GM21423 (cell line): ENCODE measurements around the gene HSDL2.
"Not testable (repeated sequence)": the region's sequence is repeated elsewhere in the genome, so short reads cannot be mapped to it uniquely, and the experiment has no call there.

Experiments
- ATAC-seq: cut with Tn5 transposase; IDR thresholded peaks from one replicate; pipeline ENCODE4 v1.9.1; 2021; ENCODE audit warnings: mild to moderate bottlenecking, moderate library complexity; ENCODE audit not compliant: unreplicated experiment

Gene HSDL2

DNA sequence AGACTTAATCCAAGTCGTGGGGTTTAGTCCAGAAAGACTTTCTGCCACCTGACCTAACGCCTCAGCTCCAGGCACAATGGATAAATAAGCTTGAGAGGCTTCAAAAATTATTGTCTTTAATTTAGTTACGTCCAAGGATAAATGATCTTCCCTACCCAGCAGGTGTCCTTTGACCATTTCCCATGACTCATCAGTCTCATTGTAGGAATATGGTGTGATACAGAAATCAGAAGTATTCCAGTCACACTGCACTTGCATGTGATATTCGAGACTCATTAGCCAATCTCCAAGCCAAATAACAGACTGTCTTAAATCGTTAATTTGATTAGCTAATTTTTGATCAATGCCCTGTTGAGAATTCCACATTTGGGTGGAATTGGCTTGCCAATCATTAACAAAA lies 13.2 kb downstream of the HSDL2 start:
- ATAC-seq, result not testable (repeated sequence)

DNA sequence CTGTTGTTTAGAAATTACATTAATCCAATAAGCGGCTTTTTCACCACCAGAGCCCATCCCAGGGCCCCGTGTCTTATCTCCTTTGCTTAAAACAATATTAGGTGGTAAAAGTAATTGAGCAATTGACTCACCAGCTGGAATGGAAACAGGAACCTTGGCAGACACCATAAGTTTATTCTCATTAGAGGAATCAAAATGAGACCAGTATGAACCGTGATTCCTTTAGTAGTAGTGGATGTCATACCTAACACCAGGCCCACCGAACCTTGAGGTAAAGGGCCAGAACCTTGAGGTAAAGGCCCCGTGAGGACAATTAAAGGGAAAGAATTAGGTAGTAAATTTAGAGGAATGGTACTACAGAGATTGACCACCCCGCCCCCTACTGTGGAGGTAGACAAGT lies 16.5 kb downstream of the HSDL2 start:
- no peak for ATAC-seq

GRCh38 chr9:112396872-112397271 lies 17.0 kb downstream of the HSDL2 start:
- no peak for ATAC-seq

DNA sequence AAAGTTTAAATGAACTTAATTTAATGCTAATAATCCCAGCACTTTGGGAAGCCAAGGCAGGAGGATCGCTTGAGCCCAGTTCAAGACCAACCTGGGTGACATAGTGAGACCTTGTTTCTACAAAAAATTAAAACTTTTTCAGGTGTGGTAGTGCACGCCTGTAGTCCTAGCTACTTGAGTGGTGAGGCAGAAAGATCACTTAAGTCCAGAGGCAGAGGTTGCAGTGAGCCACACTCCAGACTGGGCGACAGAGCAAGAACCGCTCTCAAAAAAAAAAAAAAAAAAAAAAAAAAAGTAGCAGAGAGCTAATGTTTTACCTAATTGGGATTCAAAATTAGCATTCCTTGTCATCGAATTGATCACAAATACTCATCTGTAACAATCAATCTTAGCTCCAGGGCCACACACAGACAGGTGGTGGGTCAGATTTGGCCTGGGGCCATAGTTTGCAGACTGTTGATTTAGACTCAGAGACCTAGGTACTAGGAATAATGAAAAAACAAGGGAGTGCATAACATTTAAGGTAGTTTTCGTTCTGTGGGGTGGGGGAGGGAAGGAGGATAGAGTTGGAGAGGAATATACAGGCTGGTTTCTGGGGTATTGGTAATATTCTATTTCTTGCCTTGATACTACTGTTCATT lies 21.4 kb downstream of the HSDL2 start:
- no peak for ATAC-seq

DNA sequence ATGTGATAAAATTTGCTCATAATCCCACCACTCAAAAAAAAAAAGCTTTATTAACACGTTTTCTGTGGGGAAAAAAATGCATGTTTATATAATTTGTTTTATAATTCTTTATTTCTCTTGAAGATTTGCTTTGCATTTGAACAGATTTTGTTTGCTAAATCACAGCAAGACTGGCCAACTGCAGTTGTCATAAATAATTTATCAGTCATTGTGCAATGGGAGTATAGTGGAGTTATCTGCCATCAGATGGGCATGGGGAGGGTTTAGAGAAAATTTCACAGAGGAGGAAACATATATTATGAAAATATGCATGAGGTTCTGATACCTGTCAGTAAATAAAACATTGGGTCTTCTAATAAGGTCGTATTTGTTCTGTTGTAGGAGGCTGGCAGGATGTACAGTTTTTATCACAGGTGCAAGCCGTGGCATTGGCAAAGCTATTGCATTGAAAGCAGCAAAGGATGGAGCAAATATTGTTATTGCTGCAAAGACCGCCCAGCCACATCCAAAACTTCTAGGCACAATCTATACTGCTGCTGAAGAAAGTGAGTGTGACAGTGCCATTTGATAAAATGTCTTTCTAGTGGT lies 23.8 kb downstream of the HSDL2 start:
- ATAC-seq, result no peak

GRCh38 chr9:112404508-112404932 lies 24.6 kb downstream of the HSDL2 start:
- ATAC-seq, result no peak

- no peak for ATAC-seq
These were observed 28.4 kb downstream of the HSDL2 start for GRCh38 chr9:112408275-112408674.

GRCh38 chr9:112408819-112409218 lies 28.9 kb downstream of the HSDL2 start:
- ATAC-seq, result no peak

DNA sequence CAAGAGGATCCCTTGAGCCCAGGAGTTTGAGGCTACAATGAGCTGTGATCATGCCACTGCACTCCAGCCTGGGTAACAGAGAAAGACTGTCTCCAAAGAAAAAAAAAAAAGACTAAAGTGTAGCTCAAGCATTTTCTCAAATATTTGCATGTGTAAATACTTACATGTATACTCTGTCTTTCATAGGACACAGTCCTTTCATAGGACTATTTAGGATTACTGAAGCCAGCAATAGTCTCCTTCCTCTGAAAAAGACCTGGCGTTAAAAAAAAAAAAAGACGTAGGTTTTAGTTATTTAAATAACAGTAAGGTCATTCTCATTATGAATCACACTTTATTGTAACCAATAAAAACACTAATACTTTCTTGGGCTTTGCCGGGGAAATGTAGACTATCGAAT lies 29.9 kb downstream of the HSDL2 start:
- ATAC-seq, result no peak

DNA sequence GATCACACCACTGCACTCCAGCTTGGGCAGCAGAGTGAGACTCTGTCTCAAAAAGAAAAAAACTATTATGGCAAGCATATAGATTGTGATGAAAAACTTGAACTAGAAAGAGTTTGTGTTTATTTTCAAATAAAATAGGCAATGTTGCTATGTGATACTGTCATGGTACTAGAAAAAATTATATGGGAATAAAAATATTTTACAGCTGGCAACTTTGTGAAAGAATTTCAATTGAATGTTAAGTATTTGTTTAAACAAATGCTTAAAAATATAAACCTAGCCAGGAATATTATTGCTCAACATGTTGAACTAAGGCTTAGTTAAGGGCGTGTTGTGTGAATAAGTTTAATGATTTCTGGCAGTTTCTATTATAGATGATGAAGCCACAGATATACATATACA lies 31.7 kb downstream of the HSDL2 start:
- ATAC-seq, result no peak

DNA sequence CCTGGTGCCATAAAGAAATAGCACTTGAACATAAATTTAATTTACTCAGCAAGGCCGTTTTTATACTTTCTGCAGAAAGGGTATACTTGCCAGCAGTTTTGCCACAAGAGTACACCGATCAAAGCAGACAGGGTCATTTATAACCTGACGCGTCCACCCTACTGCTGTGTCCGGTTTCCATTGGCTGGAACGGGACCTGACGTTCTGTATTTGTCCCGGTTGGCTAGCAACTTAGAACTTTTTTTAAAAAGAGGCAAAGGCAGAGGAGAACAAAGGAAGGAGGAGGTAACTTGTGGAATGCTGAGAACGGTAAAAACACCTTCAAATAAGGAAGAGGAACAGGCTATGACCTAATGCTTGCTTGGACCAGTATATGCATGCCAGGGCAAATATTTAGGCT lies 33.8 kb downstream of the HSDL2 start:
- not testable (repeated sequence) for ATAC-seq

GRCh38 chr9:112420208-112420607 lies 40.3 kb downstream of the HSDL2 start:
- ATAC-seq, result no peak

- ATAC-seq, result no peak
These were observed 41.9 kb downstream of the HSDL2 start for GRCh38 chr9:112421771-112422222.

DNA sequence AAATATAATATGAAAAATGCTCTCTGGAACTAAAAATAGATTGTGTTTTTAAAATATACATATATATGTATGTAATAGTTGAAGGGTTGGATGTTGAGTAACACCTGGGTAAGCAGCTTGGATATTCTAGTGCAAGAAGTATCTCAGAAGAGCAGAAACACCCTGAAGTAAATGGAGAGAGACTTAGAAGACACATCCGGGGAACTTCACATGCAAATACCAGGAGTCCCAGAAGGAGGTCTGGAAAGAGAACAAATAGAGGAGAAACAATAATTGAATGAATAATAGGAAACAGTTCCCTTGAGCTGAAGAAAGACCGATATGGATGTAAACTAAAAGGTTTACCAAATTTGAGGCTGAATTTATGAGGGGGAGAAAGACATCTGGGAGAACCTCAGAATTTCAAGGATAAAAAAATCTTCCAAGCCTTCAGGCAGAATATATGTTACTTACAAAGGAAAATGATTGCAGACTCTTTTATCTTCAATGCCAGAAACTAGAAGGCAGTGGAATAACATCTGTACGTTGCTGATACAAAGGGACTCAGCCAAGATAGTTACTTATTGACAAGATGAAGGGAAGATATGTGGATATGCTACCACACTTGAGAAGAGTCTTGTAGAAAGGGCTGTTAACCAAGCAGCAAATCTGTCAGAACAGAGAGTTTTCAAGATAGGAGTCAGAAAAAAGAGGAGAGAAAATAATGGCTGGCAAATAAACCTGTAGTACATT lies 42.7 kb downstream of the HSDL2 start:
- no peak for ATAC-seq

DNA sequence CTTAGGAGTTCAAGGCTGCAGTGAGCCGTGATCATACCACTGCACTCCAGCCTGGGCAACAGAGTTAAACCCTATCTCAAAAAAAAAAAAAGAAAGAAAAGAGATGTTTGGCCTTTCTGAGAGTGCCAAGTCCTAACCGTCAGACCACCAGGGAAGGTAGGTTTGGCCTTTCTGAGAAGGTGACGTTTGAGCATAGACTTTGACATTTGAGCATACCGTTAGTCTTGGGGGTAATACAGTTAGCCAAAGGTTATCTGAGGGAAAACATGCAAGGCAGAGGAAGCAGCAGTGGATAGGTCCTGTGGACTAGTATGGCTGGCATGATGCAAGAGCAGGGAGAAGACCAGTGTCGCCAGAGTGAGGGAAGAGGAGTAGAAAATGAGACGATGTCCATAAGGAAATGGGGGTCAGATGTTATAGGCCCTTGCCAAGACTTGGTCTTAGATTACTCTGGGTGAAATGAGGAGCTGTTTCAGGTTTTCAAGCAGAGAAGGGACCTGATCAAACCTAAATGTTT lies 50.2 kb downstream of the HSDL2 start:
- no peak for ATAC-seq

GRCh38 chr9:112433499-112434392 lies 53.8 kb downstream of the HSDL2 start:
- no peak for ATAC-seq

DNA sequence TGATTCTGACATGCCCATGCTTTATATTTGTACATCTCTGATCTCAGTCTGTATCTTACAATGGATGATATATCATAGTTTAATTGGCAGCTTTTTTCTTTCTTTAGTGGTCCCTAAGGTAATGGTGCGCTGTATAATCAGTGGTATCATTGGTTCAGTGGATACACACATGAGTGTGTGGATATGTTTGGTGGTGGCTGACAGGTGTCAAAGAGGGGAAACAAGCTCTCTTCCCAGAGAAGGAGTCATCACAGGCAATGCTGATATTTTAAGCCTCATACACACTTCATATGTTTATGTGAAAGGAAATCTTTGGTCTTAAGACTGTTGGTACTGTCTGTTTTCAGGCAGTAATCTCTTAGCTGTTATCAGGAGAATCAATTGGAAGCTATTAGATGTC lies 54.6 kb downstream of the HSDL2 start:
- ATAC-seq, result no peak

- no peak for ATAC-seq
These were observed 57.5 kb downstream of the HSDL2 start for GRCh38 chr9:112437406-112437805.

GRCh38 chr9:112439171-112439570 lies 59.3 kb downstream of the HSDL2 start:
- no peak for ATAC-seq

DNA sequence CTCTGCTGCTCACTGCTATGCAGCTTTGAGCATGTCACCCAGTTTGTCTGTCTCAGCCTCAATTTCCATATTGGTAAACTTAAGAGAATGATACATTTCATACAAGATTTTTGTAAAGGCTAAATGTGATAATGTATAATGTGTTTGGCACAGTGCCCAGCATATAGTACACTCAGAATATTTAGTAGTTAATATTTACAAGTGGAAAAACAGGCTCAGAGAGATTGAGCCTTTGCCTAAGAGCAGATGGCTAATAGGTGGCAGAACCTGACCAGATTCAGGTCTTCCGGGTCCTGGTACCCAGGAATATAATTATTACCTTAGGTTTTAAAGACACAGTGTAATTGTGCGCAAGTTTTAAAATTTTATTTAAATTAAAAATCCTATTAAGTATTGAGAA lies 59.9 kb downstream of the HSDL2 start:
- no peak for ATAC-seq

GRCh38 chr9:112443200-112443599 lies 63.3 kb downstream of the HSDL2 start:
- ATAC-seq, result no peak
